ENCODE measurements around the gene TTYH2. TPM values are rescaled to one million over a fixed set of nuclear protein-coding genes. Genes with fewer than 3 reads are reported as not detected.

TTYH2 gene
- total and polyA plus RNA-seq, 2 of the 4 experiments (the other 2 are of a cell fraction), result 2.3 to 6.8 TPM

DNA sequence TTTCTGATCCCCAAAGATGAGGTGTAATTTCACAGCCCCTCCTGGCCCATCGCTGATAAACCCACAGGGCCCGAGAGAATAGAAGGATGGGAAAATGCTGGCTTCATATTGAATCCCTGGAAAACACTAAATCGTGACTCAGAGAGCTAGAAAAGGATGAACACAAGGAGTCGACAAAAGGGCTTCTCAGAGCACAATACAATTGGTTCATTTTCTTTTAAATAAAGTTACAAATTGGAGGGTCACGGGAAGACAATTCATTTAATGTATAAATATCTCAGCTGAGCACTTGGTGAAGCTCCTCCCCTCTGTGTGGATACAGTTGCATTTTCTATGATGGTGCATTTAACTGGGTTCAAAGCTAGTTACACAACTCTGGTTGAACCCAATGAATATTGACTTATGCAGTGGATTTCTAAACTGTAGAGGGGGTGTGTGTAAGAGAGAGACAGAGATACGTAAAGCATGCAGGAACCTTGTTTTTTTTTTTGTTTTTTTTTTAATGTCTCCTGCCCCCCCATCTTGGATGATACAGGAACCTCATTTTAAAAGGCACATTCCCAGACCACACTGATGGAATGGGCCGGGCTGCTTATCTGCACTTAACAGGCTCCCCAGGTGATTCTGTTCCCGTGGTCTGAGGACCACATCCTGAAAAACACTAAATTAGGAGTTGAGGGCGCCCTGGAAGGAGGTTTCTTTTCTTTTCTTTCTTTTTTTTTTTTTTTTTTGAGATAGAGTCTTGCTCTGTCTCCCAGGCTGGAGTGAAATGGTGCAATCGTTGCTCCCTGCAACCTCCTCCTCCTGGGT lies 14.1 kb downstream of the TTYH2 start:
- no peak for DNase-seq
- no peak overlapping the region for H2BK5ac ChIP-seq (ENCODE audit: low read depth, low read length, poor library complexity, severe bottlenecking)
- BruUV-seq (replicated peaks), result no TSS peak
- H3K14ac ChIP-seq (replicated peaks; ENCODE audit: low read depth, low read length), result no peak overlapping the region
- intact Hi-C loops (cut with micrococcal nuclease) (no loop called here), in situ Hi-C loops (cut with MboI; ENCODE audit: low sequenced_read_pairs) (no loop called here), dilution Hi-C loops (cut with HindIII; ENCODE audit: low sequenced_read_pairs, unreplicated experiment) (no loop called here)
- no peaks in the 10 kb centered on the region for H3K9me3 ChIP-seq (ENCODE audit: control insufficient read depth, insufficient read depth, low read length)
- no peak overlapping the region for H2AK5ac ChIP-seq (ENCODE audit: low read depth, low read length)
- H2AK9ac ChIP-seq (replicated peaks; ENCODE audit: low read depth, low read length, poor library complexity), result no peak overlapping the region
- no peak overlapping the region for H3K23ac ChIP-seq (ENCODE audit: low read depth, low read length)
- no peak for ATAC-seq (ENCODE audit: low read depth)
- no peak overlapping the region for H2BK120ac ChIP-seq (ENCODE audit: low read depth, low read length)
- H3K27ac ChIP-seq (ENCODE audit: insufficient read depth, low read length), result no peak overlapping the region
- H3K4ac ChIP-seq (ENCODE audit: low read depth, low read length), result no peak overlapping the region
- no peak overlapping the region for H2AFZ ChIP-seq (replicated peaks; ENCODE audit: low read length, poor library complexity)
- no peak overlapping the region for H3K4me3 ChIP-seq (ENCODE audit: insufficient read depth, low read depth, low read length)
- H3K4me1 ChIP-seq (ENCODE audit: control insufficient read depth, insufficient read depth, low read length), result no peaks in the 10 kb centered on the region
- no peak overlapping the region for H4K91ac ChIP-seq (ENCODE audit: insufficient read depth, low read depth, low read length)
- H3K79me1 ChIP-seq (ENCODE audit: low read depth in 1 of 2, low read length in 2 of 2), result no peaks in the 10 kb centered on the region
- H3K27me3 ChIP-seq (ENCODE audit: control insufficient read depth, insufficient read depth, low read length), result no peaks in the 10 kb centered on the region
- H3K56ac ChIP-seq (ENCODE audit: extremely low read depth, insufficient read depth, low read length), result no peak overlapping the region
- TF ChIP-seq MAFK (IDR thresholded peaks at IDR 0.05; ENCODE audit: low read depth, low read length), result no peak
- TF ChIP-seq MXI1 (IDR thresholded peaks at IDR 0.05; ENCODE audit: borderline replicate concordance, low read depth, low read length), result no peak
- no peak for TF ChIP-seq RAD21 (IDR thresholded peaks at IDR 0.05; ENCODE audit: low read length)
- no peak for TF ChIP-seq MAZ (IDR thresholded peaks at IDR 0.05; ENCODE audit: borderline replicate concordance, low read depth, low read length)
- TF ChIP-seq NFE2L2 (IDR thresholded peaks at IDR 0.05; ENCODE audit: low read depth, low read length), result no peak
- no peak for TF ChIP-seq BHLHE40 (IDR thresholded peaks at IDR 0.05; ENCODE audit: low read depth, low read length)
- no peak for TF ChIP-seq SMC3 (IDR thresholded peaks at IDR 0.05; ENCODE audit: low read depth, low read length)
- no peak overlapping the region for H2BK15ac ChIP-seq (ENCODE audit: low read depth, low read length)
- no peak overlapping the region for H4K5ac ChIP-seq (ENCODE audit: low read depth, low read length)
- no peaks in the 10 kb centered on the region for H3K9me1 ChIP-seq (ENCODE audit: insufficient read depth, low read length)
- no peaks in the 10 kb centered on the region for H4K20me1 ChIP-seq (ENCODE audit: insufficient read depth, low read length)
- no peaks in the 10 kb centered on the region for H3K36me3 ChIP-seq (ENCODE audit: control insufficient read depth, insufficient read depth, low read length)
- POLR2A ChIA-PET (ENCODE audit: unreplicated experiment), result no interaction called here
- no CpG with 5 or more reads among the region's 10 CpGs for WGBS, 2 experiments (ENCODE audit: extremely low coverage in 2 of 2, insufficient read length in 1 of 2)
- H3K18ac ChIP-seq (ENCODE audit: low read depth, low read length), result no peak overlapping the region
- H3K4me2 ChIP-seq (ENCODE audit: low read depth, low read length), result no peak overlapping the region
- CTCF ChIA-PET, result no interaction called here
- no peak overlapping the region for H2BK20ac ChIP-seq (ENCODE audit: low read depth, low read length)
- H3K9ac ChIP-seq (ENCODE audit: low read depth, low read length), result no peak overlapping the region
- no peak overlapping the region for H4K8ac ChIP-seq (ENCODE audit: low read depth in 2 of 2, low read length in 2 of 2)
